Measurements from ENCODE around the gene CD4. TPM values are rescaled to one million over a fixed set of nuclear protein-coding genes. Genes with fewer than 3 reads are reported as not detected.

Gene CD4
- total RNA-seq, 4 donors from 2014 or later: 3.5 to 8.1 (median 3.9) TPM

DNA sequence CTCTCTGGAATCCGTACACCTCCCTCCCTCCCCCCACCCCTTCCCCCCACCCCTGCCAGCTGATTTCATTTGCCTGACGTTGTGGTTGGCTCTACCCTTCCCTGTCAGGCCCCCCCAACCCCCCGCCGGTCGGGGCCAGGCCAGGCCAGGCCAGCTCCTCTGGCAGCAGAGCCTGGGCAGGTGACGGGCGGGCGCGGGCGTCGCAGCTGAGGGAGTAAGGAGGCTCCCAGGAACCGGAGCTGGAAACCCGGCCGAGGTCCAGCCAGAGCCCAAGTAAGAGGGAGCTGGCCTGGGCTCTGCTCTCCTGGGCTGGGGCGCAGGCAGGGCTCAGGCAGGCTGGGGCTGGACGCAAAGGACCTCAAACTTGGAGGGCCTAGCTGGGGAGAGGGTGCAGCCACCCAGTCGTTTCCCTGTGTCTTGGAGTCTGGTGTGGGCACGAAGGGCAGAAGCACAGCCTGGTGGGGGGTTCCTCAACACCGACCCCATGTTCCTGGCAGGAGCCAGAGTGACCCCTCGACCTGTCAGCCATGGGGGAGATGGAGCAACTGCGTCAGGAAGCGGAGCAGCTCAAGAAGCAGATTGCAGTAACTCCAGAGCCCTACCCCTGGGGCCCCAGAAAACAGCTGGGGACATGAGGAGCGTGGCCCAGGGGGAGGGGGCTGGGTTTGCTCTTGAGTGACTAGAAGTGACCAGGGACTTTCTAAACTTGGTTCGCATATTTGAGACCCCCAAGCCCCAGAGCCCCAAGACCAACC lies 51.6 kb downstream of the CD4 start, which contains the start of gene GNB3:
Gene GNB3, plus strand, starts transcription at position 165 of the 755 bp plus-strand sequence. Its CDS starts 363 bp downstream, at position 528.
- Histone ChIP-seq H3K36me3 (peaks cover 5 to 10% of the 10 kb centered on the region in 2 donors), H3K27me3 (no peaks in the 10 kb centered on the region), H3K4me1 (peaks cover 0 to under 1% of the 10 kb centered on the region in 2 donors), H3K9me3 (no peaks in the 10 kb centered on the region), H3K27ac (no peak within 1 kb of the TSS), H3K4me3 (replicated peaks in 1 of 3) (no peak within 1 kb of the TSS)
- intact Hi-C loops (cut with DNase I): no loop called here
- DNase-seq: no peak
- whole genome bisulfite sequencing, 2 donors: 70 to 71% methylated on average over 14 to 22 of the region's 24 CpGs
- TF ChIP-seq POLR2A (IDR thresholded peaks at IDR 0.05) (no peak), CTCF (IDR thresholded peaks at IDR 0.05) (no peak)

DNA sequence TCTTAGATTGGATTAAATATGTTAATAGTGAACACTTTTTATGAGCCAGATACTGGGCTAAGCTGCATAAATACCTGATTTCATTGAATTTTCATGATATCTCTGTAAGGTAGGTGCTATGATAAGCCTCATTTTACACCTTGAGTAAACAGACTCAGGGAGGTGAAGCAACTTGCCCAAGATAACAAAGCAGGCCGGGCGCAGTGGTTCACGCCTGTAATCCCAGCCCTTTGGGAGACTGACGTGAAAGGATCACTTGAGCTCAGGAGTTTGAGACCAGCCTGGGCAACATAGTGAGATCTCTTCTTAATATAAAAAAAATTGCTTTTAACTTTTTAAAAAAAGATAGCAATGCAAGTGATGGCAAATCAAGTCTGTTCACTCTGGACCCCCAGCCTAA lies 52.7 kb downstream of the CD4 start:
- Histone ChIP-seq H3K27ac (no peak overlapping the region), H3K36me3 (peaks cover 5 to 10% of the 10 kb centered on the region in 2 donors), H3K4me3 (replicated peaks in 1 of 3) (no peak overlapping the region), H3K27me3 (no peaks in the 10 kb centered on the region), H3K4me1 (no peaks in the 10 kb centered on the region), H3K9me3 (no peaks in the 10 kb centered on the region)
- DNase-seq: no peak
- TF ChIP-seq CTCF (IDR thresholded peaks at IDR 0.05): no peak
- TF ChIP-seq POLR2A (IDR thresholded peaks at IDR 0.05): no peak
- intact Hi-C loops (cut with DNase I): no loop called here
- WGBS, 2 donors: 90 to 95% methylated on average over 4 of the region's 4 CpGs

- Histone ChIP-seq H3K9me3 (no peaks in the 10 kb centered on the region), H3K4me3 (replicated peaks in 1 of 3) (no peak overlapping the region), H3K27me3 (no peaks in the 10 kb centered on the region), H3K36me3 (no peaks in the 10 kb centered on the region), H3K4me1 (no peaks in the 10 kb centered on the region), H3K27ac (no peak overlapping the region)
- TF ChIP-seq CTCF (IDR thresholded peaks at IDR 0.05) (no peak), POLR2A (IDR thresholded peaks at IDR 0.05) (no peak)
- WGBS, 2 donors: 79 to 91% methylated on average over 11 to 13 of the region's 16 CpGs
- no peak for DNase-seq
- intact Hi-C loops (cut with DNase I): no loop called here
These were observed 54.0 kb downstream of the CD4 start for GRCh38 chr12:6843118-6843902.

GRCh38 chr12:6845395-6845794 lies 56.1 kb downstream of the CD4 start:
- no peak overlapping the region for H3K27ac ChIP-seq
- no peaks in the 10 kb centered on the region for H3K4me1 ChIP-seq
- H3K9me3 ChIP-seq: no peaks in the 10 kb centered on the region
- H3K27me3 ChIP-seq: no peaks in the 10 kb centered on the region
- intact Hi-C loops (cut with DNase I): no loop called here
- no peak for DNase-seq
- no peak for TF ChIP-seq CTCF (IDR thresholded peaks at IDR 0.05)
- no peaks in the 10 kb centered on the region for H3K36me3 ChIP-seq
- H3K4me3 ChIP-seq (replicated peaks in 1 of 3): no peak overlapping the region
- 89 to 95% methylated on average over 15 to 17 of the region's 17 CpGs for WGBS, 2 donors
